Heart left ventricle (tissue), 13 donors: ENCODE data around the gene SLC29A2.

Experiments used
- POLR2A ChIP-seq, 2 donors: fragments of 450-650 bp; IDR thresholded peaks; one replicate each; pipeline ENCODE4 v1.6.1; 2017; ENCODE audit warnings: antibody characterized with exemption in 2 of 2, mild to moderate bottlenecking in 2 of 2, moderate library complexity in 2 of 2
- TF ChIP-seq, protein P1 (sequence below), 12 donors: fragments of 200-600 bp; sonication (generic) in 4 of 12; IDR thresholded peaks; one replicate each; pipeline versions ENCODE4 v1.5.0 to v1.8.0; 2018 to 2022; ENCODE audit warnings: antibody characterized with exemption in 12 of 12, mild to moderate bottlenecking in 5 of 12
- donor health status: ischemic (EF 13 %, LVEDD 7.1; RV severe dilation, severe dysfunction).
- donor health status: DM: no; HTN: yes; CAD: no.
- donor health status: DM: no; HTN: no; CAD: no.
- donor health status: ischemic (EF 25% LVEDD 6.9; RV normal size, moderate dysfunction).
- donor health status: ischemic (EF 25% LVEDD 5.7; RV mildly dilated, moderate dysfunction).
- donor health status: ischemic (EF 35%, LVEDD 5.7; RV mildly dilated, moderate dysfunction).
- donor health status: nonischemic (EF 11% LVEDD 7.7; RV severe dilation, severe dysfunction).
- donor health status: DM: yes; HTN: yes; CAD: no.
- donor health status: PGD.
- donor health status: ischemic (EF 29% LVEDD 5.4; RV normal size, mild dysfunction).
- donor health status: nonischemic (EF 23%, LVEDD 6.1; RV moderate dilation, normal function).

DNA sequence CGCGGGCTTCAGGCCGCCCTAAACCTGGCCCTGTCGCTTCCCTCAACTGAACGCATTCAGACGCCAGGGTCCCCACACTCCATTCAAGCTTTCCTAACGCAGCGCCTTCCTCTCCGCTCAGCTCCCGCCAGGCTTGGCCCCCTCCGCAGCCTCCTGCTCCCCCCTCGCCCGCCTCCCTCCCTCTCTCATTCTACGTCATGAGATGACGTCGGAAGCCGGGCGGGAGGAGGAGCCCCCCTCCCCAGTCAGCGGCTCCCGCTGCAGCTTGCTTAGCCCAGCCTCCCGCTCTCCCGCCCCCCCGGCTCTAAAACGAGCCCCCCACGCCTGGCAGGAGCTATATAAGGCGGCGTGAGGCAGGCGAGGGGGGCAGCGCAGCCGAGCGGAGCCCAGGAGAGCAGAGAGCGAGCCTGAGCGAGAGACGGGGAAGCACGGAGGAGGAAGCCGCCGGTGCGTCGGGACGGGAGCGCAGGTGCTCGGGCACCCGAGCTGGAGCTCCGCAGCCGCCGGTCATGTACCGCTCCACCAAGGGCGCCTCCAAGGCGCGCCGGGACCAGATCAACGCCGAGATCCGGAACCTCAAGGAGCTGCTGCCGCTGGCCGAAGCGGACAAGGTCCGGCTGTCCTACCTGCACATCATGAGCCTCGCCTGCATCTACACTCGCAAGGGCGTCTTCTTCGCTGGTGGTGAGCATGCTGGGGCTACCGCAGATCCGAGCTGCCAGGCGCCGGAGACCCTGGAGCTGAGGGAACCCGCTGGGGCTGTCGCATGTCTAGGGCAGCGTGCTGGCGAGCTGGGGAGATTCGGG lies 49.3 kb upstream of the SLC29A2 start, which contains the start of gene NPAS4:
- TF ChIP-seq, protein P1, sequence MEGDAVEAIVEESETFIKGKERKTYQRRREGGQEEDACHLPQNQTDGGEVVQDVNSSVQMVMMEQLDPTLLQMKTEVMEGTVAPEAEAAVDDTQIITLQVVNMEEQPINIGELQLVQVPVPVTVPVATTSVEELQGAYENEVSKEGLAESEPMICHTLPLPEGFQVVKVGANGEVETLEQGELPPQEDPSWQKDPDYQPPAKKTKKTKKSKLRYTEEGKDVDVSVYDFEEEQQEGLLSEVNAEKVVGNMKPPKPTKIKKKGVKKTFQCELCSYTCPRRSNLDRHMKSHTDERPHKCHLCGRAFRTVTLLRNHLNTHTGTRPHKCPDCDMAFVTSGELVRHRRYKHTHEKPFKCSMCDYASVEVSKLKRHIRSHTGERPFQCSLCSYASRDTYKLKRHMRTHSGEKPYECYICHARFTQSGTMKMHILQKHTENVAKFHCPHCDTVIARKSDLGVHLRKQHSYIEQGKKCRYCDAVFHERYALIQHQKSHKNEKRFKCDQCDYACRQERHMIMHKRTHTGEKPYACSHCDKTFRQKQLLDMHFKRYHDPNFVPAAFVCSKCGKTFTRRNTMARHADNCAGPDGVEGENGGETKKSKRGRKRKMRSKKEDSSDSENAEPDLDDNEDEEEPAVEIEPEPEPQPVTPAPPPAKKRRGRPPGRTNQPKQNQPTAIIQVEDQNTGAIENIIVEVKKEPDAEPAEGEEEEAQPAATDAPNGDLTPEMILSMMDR (IDR thresholded peaks at IDR 0.05): no peak
- TF ChIP-seq POLR2A (IDR thresholded peaks at IDR 0.05): no peak
